Stimulated activated naive CD8-positive, alpha-beta T cell treated with anti-CD3 and anti-CD28 coated beads, Interleukin-15, amount 100 ng/mL, for 72 hours (primary cell): ENCODE data around the gene UCP3.

Experiments used
- ATAC-seq: fragments of 150-1000 bp; cut with Tn5 transposase; 2 replicates; pipeline ENCODE4 v1.10.0; 2021; ENCODE audit warnings: mild to moderate bottlenecking, moderate library complexity
- DNase-seq, 2 donors: peaks; one replicate each; pipeline ENCODE4 v3.0.0; 2021 to 2022
- H3K27ac Mint-ChIP-seq, 2 donors: one replicate each; pipeline ENCODE4 v1.8.0; 2022; ENCODE audit warnings: mild to moderate bottlenecking in 2 of 2, mixed read lengths in 2 of 2, moderate library complexity in 2 of 2
- H3K27me3 Mint-ChIP-seq: one replicate; pipeline ENCODE4 v1.8.0; 2022; ENCODE audit warnings: mixed read lengths
- H3K4me1 Mint-ChIP-seq: one replicate; pipeline ENCODE4 v1.8.0; 2022; ENCODE audit warnings: mild to moderate bottlenecking, mixed read lengths
- H3K4me3 Mint-ChIP-seq, 2 donors: one replicate each; pipeline ENCODE4 v1.8.0; 2022; ENCODE audit warnings: mild to moderate bottlenecking in 2 of 2, mixed read lengths in 2 of 2, moderate library complexity in 1 of 2
- H3K9me3 Mint-ChIP-seq, 2 donors: one replicate each; pipeline ENCODE4 v1.8.0; 2022; ENCODE audit warnings: mixed read lengths in 2 of 2

The UCP3 gene

DNA sequence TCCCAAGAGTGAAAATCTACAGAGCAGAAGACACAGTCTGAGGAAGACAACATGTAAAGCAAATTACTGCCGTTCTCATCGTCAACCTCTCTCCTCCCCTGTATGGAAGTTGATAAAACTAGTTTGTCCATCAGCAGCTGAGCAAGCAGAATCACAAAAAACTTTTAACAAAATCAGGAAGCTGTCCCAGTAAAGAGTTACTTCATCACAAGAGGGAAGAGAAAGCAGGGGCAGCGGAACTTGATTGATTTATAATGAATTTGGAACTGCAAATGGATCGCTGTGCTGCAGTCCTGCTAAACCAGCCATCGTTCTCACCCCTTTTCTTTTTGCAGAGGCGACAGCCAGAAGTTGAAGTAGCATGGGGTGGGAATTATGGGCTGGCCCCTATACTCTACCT lies 13.7 kb upstream of the UCP3 start:
- Mint-ChIP-seq H3K9me3 (no peaks in the 10 kb centered on the region), H3K4me1 (peaks cover 31% of the 10 kb centered on the region), H3K4me3 (no peak overlapping the region), H3K27ac (no peak overlapping the region), H3K27me3 (no peaks in the 10 kb centered on the region)
- DNase-seq (no peak), ATAC-seq (no peak)

DNA sequence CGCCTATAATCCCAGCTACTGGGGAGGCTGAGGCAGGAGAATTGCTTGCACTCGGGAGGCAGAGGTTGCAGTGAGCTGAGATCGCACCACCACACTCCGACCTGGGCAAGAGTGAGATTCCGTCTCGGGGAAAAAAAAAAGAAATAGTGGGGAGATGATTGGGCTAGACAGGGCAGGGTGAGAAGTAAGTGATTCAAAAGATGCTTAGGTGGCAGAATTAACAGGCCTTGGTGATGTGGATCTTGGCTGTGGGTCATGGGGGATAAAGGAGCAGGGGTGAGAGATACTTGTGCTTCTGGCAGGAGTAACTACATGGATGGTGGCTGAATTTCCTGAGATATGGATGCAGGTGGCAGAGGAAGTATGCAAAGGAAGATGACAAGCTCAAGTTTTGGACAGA lies 13.1 kb upstream of the UCP3 start:
- ATAC-seq (no peak), DNase-seq (no peak)
- Mint-ChIP-seq H3K27me3 (no peaks in the 10 kb centered on the region), H3K4me3 (no peak overlapping the region), H3K4me1 (peaks cover 35% of the 10 kb centered on the region), H3K9me3 (no peaks in the 10 kb centered on the region), H3K27ac (no peak overlapping the region)

DNA sequence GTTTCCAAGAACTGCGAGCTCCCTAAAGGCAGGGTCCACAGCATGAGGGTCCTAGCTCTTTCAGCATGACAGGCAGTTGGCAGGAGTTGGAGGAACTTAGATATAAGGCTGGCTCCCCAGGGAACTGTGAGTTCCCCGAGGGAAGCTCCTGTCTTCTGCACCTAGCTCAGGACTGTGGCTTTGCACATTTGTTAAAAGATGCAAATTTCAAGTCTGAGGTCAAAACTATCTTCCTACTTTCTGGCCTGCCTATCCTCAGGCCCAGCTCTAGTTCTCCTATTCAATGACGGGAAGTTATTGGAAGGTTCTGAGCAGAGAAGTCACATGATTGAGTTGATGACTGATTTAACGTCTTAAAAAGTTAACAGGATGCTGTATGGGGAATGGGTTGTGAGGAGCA lies 11.7 kb upstream of the UCP3 start:
- no peaks in the 10 kb centered on the region for H3K27me3 Mint-ChIP-seq
- no peak for DNase-seq

DNA sequence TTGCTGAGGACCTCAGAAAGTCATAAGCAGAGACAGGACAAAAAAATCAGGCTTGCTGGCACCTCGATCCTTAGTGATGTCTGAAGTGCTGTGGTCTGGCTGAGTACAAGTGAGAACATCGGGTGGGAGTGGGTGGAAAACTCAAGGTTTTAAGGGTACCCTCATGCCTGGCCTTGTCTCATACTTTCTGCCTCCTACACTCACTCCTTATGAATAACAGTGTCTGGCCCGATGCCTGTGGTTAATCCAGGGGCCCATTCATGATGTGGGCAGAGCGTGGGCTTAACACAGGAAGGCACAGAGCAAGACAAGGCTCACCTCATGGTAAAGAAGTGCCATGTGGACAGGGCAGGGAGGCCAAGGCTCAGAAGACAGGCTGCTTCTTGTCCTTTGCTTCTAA lies 11.0 kb upstream of the UCP3 start:
- Mint-ChIP-seq H3K9me3 (no peaks in the 10 kb centered on the region), H3K4me1 (peaks cover 40% of the 10 kb centered on the region), H3K27ac (peak overlapping the region in 1 of 2 donors; percentile 68), H3K27me3 (no peaks in the 10 kb centered on the region), H3K4me3 (peak overlapping the region in 1 of 2 donors; percentile 34)
- ATAC-seq (peak; percentile 94), DNase-seq (peak; percentile 48 to 82)

More for the DNA sequence above, 11.7 kb upstream of the UCP3 start:
- H3K27ac Mint-ChIP-seq: no peak overlapping the region
- no peak for ATAC-seq
- no peak overlapping the region for H3K4me3 Mint-ChIP-seq
- no peaks in the 10 kb centered on the region for H3K9me3 Mint-ChIP-seq
- H3K4me1 Mint-ChIP-seq: peaks cover 37% of the 10 kb centered on the region

DNA sequence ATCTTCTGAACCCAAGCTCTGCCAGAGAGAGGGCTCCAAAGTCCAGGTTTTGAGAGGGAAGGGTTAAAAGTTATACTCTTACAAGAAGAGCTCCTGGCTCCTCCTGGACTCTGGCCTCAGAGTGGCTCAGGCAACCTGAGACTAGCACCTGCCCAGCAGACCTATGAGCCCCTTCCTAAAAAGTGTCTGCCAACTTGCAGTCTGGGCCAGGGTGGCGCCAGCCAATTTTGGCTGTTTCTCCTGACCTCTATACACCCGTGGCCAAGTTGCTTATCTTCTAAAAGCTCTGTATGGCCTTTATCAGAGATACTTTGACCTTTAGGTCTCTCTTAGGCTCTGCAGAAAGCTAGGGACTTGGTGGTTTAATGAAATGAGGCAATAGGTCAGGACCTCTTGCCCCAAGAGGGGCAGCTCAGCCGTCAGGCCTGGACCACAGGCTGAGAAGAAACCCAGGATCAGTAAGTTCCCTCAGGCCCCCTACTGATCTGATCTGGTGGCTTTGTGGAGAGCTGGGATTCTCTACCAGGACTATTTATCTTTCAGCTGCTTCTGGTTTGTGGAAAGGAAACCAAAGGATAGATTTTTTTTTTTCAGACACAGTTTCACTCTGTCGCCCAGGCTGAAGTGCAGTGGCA lies 10.3 kb upstream of the UCP3 start:
- no peaks in the 10 kb centered on the region for H3K27me3 Mint-ChIP-seq
- no peak for DNase-seq
- H3K4me1 Mint-ChIP-seq: peaks cover 43% of the 10 kb centered on the region
- peak; percentile 3 for ATAC-seq
- peak overlapping the region in 1 of 2 donors; percentile 34 for H3K4me3 Mint-ChIP-seq
- H3K9me3 Mint-ChIP-seq: no peaks in the 10 kb centered on the region
- peak overlapping the region in 1 of 2 donors; percentile 84 for H3K27ac Mint-ChIP-seq

DNA sequence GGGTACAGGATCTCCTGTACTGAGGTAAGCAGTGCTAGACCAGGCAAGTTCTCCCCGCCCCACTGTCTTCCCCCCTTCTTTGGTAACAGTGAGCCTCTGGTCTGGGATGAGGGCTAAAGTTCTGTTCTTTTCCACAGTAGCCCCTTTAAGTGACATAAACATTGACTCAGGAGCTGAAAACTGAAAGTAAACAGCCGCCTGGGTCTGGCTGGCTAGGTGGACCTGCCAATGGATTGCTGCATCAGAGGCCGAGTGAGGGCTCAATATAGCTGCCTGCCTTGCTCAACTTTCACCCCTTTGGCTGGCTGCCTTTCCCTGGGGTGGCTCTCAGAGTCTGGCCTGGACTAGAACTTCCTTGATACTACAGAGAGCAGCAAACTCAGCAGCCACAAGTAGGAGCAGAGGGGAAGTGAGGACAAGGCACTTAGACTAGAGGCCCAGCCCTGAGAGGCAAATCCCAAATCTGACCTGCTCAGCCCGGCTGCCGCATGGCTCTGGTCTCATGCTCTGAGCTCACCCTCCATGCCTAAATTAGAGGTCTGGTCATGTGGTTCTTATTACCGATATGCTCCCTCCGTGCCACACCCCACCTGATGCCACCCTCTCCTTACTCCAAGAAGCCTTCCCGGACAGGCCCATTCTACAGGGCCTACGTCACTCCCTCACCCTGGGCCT lies 9.6 kb upstream of the UCP3 start:
- H3K4me3 Mint-ChIP-seq: no peak overlapping the region
- H3K27ac Mint-ChIP-seq: peak overlapping the region in 1 of 2 donors; percentile 84

DNA sequence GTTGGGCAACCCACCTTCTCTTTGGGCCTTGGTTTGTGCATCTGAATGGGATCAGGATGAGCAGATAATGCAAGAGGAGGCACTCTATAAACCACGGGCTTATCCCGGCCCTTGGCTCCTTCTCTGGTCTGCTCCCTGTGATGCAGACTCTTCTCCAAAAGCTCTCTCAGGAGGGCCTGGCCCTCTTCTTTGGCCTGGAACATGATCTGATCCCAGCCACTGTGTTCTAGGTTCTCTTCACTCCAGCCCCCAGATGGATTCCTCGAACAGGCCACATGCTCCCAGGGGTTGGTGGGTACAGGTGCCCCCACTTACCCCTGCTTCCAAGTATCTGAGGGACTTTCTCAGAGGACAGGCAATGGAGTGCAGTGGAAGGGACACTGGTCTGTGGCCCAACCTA lies 8.7 kb upstream of the UCP3 start:
- H3K27ac Mint-ChIP-seq: no peak overlapping the region
- H3K4me3 Mint-ChIP-seq: no peak overlapping the region
- DNase-seq: no peak
- no peaks in the 10 kb centered on the region for H3K27me3 Mint-ChIP-seq
- H3K4me1 Mint-ChIP-seq: peaks cover 42% of the 10 kb centered on the region
- no peak for ATAC-seq
- H3K9me3 Mint-ChIP-seq: no peaks in the 10 kb centered on the region

More for the DNA sequence above, 9.6 kb upstream of the UCP3 start:
- ATAC-seq (no peak), DNase-seq (no peak)
- Mint-ChIP-seq H3K27me3 (no peaks in the 10 kb centered on the region), H3K4me1 (peaks cover 40% of the 10 kb centered on the region), H3K9me3 (no peaks in the 10 kb centered on the region)

DNA sequence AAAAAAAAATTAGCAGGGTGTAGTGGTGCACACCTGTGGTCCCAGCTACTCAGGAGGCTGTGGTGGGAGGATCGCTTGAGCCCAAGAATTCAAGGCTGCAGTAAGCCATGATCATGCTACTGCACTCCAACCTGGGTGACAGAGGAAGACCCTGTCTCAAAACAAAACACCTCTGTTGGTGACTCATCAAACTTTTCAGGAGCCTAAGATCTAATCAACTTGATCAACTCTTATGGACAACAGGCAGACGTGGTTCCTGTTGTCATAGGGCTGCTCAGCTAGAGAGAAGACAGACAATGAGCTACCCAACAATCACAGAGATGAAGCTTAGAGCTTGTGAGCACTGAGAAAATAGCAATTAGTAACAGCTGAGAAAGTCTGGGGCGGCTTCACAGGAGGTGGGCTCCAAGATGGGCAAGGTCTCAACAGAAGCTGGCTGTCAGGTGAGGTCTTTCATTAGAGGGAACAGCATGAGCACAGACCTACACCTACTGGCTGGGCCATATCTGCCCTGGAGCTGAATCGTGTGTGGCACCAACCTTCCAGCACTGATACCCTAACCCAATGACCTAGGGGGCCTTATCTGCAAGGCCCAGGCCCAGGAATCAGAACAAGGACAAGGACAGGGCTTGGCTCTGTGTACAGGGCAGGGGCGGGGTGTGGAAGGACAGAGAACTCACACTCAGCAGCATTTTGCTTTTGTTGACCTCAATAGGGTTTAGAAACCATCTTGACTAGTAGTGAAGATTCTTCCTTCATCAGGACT lies 7.2 kb upstream of the UCP3 start:
- H3K27me3 Mint-ChIP-seq: no peaks in the 10 kb centered on the region
- H3K4me3 Mint-ChIP-seq: no peak overlapping the region
- no peak for DNase-seq
- no peak overlapping the region for H3K27ac Mint-ChIP-seq
- no peak for ATAC-seq
- peaks cover 58% of the 10 kb centered on the region for H3K4me1 Mint-ChIP-seq
- no peaks in the 10 kb centered on the region for H3K9me3 Mint-ChIP-seq

DNA sequence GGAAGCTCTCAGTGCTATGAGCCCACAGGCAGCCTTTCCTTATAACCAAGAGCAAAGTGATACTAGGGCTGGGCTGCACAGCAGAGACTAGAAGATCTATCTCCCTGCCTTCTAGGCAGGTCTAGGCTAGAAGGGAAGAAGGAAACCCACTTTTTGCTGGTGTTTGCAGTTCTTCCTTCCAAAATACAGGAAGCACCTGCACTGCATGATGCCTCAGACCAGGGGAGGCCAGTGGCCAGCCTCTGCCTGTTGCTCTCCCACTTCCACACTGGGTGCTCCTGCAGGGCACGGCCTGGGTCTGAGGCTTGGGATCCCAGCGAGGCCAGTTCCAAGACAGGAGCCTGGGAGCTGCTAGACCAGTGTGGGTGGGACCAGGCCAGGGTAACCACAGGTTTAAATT lies 6.0 kb upstream of the UCP3 start:
- Mint-ChIP-seq H3K4me3 (no peak overlapping the region), H3K27ac (peak overlapping the region in 1 of 2 donors; percentile 65)
- no peak for DNase-seq

DNA sequence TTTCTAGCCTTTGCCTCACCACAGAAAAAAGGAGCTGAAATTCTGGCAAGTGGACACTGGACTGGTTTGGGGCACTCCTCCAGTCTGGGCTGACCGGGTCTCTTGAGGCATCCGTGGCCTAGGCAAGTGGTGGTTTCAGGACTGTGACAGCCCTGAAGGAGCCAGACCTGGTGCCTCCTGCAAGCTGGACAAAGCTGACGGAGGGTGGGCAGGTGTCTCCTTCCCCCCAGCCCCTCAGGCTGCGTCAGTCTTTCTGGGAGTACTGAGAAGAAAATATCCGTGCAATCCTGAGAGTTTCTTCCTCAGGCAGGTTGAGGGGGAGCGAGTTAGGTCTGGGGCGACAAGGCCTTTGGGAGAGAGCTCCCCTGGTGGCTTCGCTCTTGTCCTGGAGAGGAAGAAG lies 4.3 kb upstream of the UCP3 start:
- Mint-ChIP-seq H3K4me1 (peaks cover 87% of the 10 kb centered on the region), H3K4me3 (no peak overlapping the region), H3K27me3 (no peaks in the 10 kb centered on the region), H3K27ac (no peak overlapping the region), H3K9me3 (no peaks in the 10 kb centered on the region)
- DNase-seq (no peak), ATAC-seq (no peak)

More for the DNA sequence above, 6.0 kb upstream of the UCP3 start:
- H3K9me3 Mint-ChIP-seq: no peaks in the 10 kb centered on the region
- ATAC-seq: no peak
- H3K4me1 Mint-ChIP-seq: peaks cover 70% of the 10 kb centered on the region
- H3K27me3 Mint-ChIP-seq: no peaks in the 10 kb centered on the region

DNA sequence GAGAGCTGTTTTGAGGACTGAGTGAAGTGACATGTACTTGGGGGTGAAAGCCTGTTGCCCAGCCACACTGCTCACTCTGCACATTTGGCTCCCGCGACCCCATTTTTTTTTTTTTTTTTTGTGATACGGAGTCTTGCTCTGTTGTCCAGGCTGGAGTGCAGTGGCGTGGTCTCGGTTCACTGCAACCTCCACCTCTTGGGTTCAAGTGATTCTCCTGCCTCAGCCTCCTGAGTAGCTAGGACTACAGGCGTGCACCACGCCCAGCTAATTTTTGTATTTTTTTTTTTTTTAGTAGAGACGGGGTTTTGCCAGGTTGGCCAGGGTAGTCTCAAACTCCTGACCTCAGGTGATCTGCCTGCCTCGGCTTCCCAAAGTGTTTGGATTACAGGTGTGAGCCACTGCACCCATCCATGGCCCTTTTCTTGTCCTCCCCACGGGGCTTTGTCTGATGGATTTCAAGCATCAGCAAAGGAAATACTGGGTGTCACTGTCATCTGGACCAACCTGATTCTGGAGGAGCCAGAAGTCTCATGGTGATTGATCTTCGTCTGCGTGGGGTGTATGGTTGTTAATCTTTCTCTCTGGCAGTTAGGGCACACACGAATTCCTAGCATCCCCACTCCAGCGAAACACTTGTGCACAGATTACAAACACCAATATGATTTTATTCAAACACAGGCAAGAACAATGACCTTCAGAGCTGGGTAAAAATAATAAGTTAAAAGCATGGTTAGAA lies 3.4 kb upstream of the UCP3 start:
- H3K4me1 Mint-ChIP-seq: peaks cover 96% of the 10 kb centered on the region
- no peaks in the 10 kb centered on the region for H3K9me3 Mint-ChIP-seq
- no peak for DNase-seq
- ATAC-seq: no peak
- no peaks in the 10 kb centered on the region for H3K27me3 Mint-ChIP-seq
- H3K4me3 Mint-ChIP-seq: peak overlapping the region; percentile 36 to 56
- peak overlapping the region; percentile 97 to 98 for H3K27ac Mint-ChIP-seq

DNA sequence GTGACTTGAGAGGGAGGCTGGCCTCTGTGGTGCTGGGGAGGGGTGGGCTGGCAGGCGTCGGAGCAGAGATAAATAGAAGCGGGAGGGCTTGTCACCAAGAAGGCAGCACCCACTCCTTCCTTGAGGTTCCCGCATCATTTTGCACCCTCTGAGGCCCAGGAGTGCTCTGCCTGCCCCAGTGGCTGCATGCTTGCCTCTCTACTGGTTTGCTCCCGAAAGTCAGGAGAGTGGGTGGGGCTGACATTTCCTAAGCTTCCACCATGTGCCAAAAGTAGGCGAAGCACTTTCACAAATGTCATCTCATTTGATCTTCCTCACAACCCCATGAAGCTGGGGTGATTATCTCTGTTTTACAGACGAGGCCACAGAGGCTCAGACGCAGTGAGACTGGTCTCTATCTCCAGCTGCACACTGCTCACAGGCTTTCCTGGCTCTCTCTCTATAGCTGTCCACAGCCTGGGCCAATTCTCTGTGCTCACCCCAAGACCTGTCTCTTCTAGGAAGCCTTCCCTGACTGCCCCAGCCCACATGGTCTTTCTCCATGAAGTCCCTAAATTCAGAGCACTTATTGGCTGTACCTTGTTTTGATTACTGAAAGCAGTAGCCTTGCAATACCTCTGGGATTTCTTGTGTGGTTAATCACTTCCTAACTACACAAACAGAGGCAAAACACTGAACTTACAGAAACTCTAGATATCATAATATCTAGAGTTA lies 2.6 kb upstream of the UCP3 start:
- peak overlapping the region; percentile 97 to 98 for H3K27ac Mint-ChIP-seq
- H3K4me1 Mint-ChIP-seq: peaks cover 96% of the 10 kb centered on the region
- ATAC-seq (peak; percentile 92), DNase-seq (peak; percentile 57 to 83)
- peak overlapping the region; percentile 56 to 76 for H3K4me3 Mint-ChIP-seq
- no peaks in the 10 kb centered on the region for H3K27me3 Mint-ChIP-seq
- no peaks in the 10 kb centered on the region for H3K9me3 Mint-ChIP-seq

DNA sequence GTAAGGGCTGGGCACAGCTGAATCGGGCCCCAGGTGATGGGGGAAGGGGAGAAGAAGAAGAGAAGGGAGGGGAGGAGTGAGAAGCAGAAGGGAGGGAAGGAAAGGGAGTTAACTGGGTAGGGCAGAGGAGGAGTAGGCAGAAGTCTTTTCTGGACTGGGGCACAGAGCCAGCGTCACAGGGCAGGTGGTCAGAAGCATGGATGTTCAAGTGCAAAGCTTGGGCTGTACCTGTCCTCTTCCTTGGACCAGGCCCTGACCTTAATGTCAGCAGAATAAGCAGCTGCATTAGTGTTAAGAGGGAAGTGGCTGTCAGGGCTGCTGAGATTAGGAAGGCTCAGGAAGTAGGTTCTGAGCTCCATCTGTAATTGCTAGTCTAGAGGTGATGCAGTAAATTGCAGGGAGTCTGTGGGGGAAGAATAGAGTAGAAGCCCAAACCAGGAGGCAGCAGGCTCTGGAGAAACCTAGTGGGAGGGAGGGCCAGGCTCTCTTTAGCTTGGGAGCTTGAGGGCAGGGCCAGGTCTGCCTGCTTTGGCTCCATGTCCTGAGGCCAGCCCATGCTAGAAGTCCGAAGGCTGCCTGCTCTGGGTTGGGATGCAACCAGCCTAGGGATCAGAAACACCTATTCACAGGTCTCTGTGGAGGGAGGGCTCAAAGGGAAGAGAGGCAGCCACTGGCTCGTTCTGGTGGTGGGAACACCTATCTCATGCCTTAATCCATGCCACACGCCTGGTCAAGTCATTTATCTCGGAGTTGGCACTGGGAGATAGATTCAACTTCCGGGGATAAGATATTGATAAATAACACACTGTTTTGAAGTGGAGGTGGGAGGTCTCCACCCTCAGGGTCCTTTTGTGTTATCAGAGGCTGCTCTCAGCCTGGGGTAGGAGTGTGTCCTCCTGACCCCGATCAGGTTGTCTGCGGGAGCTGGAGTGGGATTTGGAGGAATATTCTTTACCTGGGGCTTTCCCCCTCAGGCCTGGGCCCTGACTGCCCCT lies 1.7 kb upstream of the UCP3 start:
- H3K4me3 Mint-ChIP-seq: peak overlapping the region; percentile 56 to 76

DNA sequence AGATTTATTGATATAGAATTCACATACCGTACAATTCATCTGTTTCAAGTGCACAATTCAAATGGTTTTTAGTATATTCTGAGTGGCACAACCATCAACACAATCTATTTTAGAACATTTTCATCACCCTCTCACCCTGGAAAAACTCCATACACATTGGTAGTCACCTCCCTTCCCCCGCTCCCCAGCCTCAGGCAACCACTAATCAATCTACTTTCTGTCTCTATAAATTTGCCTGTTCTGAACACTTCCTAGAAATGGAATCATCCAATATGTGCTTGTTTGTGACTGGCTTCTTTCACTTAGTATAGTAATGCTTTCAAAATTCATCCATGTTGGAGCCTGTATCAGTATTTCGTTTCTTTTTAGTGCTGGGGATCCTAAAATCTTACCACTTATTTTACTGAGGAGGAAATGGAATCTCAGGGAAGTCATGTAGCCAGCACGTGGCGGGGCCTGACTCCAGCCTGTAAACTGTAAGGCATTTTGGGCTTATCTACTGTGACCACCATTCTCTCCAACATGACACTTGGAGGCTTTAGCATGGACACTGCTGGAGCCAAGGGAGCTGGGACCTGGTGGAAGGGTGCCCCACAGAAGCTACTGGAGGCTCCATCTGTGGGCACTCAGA lies 905 bp upstream of the UCP3 start:
- ATAC-seq: no peak
- Mint-ChIP-seq H3K27ac (peak overlapping the region; percentile 97 to 98), H3K4me3 (peak overlapping the region in 1 of 2 donors; percentile 2), H3K4me1 (peaks cover 96% of the 10 kb centered on the region), H3K27me3 (no peaks in the 10 kb centered on the region), H3K9me3 (no peaks in the 10 kb centered on the region)
- no peak for DNase-seq

More for the DNA sequence above, 1.7 kb upstream of the UCP3 start:
- Mint-ChIP-seq H3K4me1 (peaks cover 96% of the 10 kb centered on the region), H3K9me3 (no peaks in the 10 kb centered on the region), H3K27ac (peak overlapping the region; percentile 97 to 98), H3K27me3 (no peaks in the 10 kb centered on the region)
- ATAC-seq: no peak
- no peak for DNase-seq
